ENCODE results near the gene ZNF746.

ZNF746 gene

GRCh38 chr7:149476791-149477190 lies 20.8 kb downstream of the ZNF746 start:
- no peak for ATAC-seq
- TF ChIP-seq PATZ1 (CRISPR knock-in tag; IDR thresholded peaks at IDR 0.05; ENCODE audit: borderline replicate concordance) (no peak), ZFP3 (CRISPR knock-in tag; IDR thresholded peaks at IDR 0.05) (no peak), CSDC2 (CRISPR knock-in tag; IDR thresholded peaks at IDR 0.05) (no peak), TCF4 (CRISPR knock-in tag; IDR thresholded peaks at IDR 0.05; ENCODE audit: borderline replicate concordance) (no peak), CREB5 (CRISPR knock-in tag; IDR thresholded peaks at IDR 0.05; ENCODE audit: low read depth) (no peak), ZNF8 (CRISPR knock-in tag; IDR thresholded peaks at IDR 0.05) (no peak), BACH2 (CRISPR knock-in tag; IDR thresholded peaks at IDR 0.05; ENCODE audit: borderline replicate concordance) (no peak), TSHZ2 (CRISPR knock-in tag; IDR thresholded peaks at IDR 0.05) (no peak), ESRRG (CRISPR knock-in tag; IDR thresholded peaks at IDR 0.05) (no peak), POU6F1 (CRISPR knock-in tag; IDR thresholded peaks at IDR 0.05; ENCODE audit: borderline replicate concordance, low read depth) (no peak), CSRNP3 (CRISPR knock-in tag; IDR thresholded peaks at IDR 0.05) (no peak), RARB (CRISPR knock-in tag; IDR thresholded peaks at IDR 0.05) (no peak), OSR1 (CRISPR knock-in tag; IDR thresholded peaks at IDR 0.05) (no peak), TOX (CRISPR knock-in tag; IDR thresholded peaks at IDR 0.05; ENCODE audit: borderline replicate concordance) (no peak), ZFP30 (CRISPR knock-in tag; IDR thresholded peaks at IDR 0.05) (no peak), GLIS3 (CRISPR knock-in tag; IDR thresholded peaks at IDR 0.05) (no peak), ARNTL (CRISPR knock-in tag; IDR thresholded peaks at IDR 0.05; ENCODE audit: borderline replicate concordance, low read depth) (no peak), SNAI2 (CRISPR knock-in tag; IDR thresholded peaks at IDR 0.05) (no peak), PPARA (CRISPR knock-in tag; IDR thresholded peaks at IDR 0.05; ENCODE audit: borderline replicate concordance) (no peak), ZNF565 (CRISPR knock-in tag; conservative IDR thresholded peaks at IDR 0.05; ENCODE audit: low read depth) (no peak)

- no peak for ATAC-seq
- TF ChIP-seq TSHZ2 (CRISPR knock-in tag; IDR thresholded peaks at IDR 0.05) (no peak), CSRNP3 (CRISPR knock-in tag; IDR thresholded peaks at IDR 0.05) (no peak), TCF4 (CRISPR knock-in tag; IDR thresholded peaks at IDR 0.05; ENCODE audit: borderline replicate concordance) (no peak), TOX (CRISPR knock-in tag; IDR thresholded peaks at IDR 0.05; ENCODE audit: borderline replicate concordance) (no peak), RARB (CRISPR knock-in tag; IDR thresholded peaks at IDR 0.05) (no peak), ESRRG (CRISPR knock-in tag; IDR thresholded peaks at IDR 0.05) (no peak), ZNF70 (CRISPR knock-in tag; IDR thresholded peaks at IDR 0.05) (no peak), ZFP30 (CRISPR knock-in tag; IDR thresholded peaks at IDR 0.05) (no peak), PATZ1 (CRISPR knock-in tag; IDR thresholded peaks at IDR 0.05; ENCODE audit: borderline replicate concordance) (no peak), PPARA (CRISPR knock-in tag; IDR thresholded peaks at IDR 0.05; ENCODE audit: borderline replicate concordance) (no peak), ZNF8 (CRISPR knock-in tag; IDR thresholded peaks at IDR 0.05) (no peak), OSR1 (CRISPR knock-in tag; IDR thresholded peaks at IDR 0.05) (no peak), GLIS3 (CRISPR knock-in tag; IDR thresholded peaks at IDR 0.05) (no peak), BACH2 (CRISPR knock-in tag; IDR thresholded peaks at IDR 0.05; ENCODE audit: borderline replicate concordance) (no peak)
Measured at GRCh38 chr7:149475121-149476045, 22.2 kb downstream of the ZNF746 start.

Measured in SK-N-SH treated with all-trans-retinoic acid at 6 μM for 48 hours (cell line).